Activated CD4-positive, alpha-beta T cell treated with anti-CD3 and anti-CD28 coated beads, Interleukin-10, Interleukin-2, amounts not matched to agents 100 ng/mL and 50 ng/mL, durations not matched to agents 16 hours and 8 hours (primary cell): ENCODE measurements around the gene EGFL7.
A peak's percentile ranks its signal among the peaks of the same experiment; 100 is the strongest.
"Not testable (repeated sequence)": the region's sequence is repeated elsewhere in the genome, so short reads cannot be mapped to it uniquely, and the experiment has no call there.

ENCODE experiments used
- DNase-seq: peaks from one replicate; pipeline ENCODE4 v3.0.0-alpha.2; 2020

The EGFL7 gene

DNA sequence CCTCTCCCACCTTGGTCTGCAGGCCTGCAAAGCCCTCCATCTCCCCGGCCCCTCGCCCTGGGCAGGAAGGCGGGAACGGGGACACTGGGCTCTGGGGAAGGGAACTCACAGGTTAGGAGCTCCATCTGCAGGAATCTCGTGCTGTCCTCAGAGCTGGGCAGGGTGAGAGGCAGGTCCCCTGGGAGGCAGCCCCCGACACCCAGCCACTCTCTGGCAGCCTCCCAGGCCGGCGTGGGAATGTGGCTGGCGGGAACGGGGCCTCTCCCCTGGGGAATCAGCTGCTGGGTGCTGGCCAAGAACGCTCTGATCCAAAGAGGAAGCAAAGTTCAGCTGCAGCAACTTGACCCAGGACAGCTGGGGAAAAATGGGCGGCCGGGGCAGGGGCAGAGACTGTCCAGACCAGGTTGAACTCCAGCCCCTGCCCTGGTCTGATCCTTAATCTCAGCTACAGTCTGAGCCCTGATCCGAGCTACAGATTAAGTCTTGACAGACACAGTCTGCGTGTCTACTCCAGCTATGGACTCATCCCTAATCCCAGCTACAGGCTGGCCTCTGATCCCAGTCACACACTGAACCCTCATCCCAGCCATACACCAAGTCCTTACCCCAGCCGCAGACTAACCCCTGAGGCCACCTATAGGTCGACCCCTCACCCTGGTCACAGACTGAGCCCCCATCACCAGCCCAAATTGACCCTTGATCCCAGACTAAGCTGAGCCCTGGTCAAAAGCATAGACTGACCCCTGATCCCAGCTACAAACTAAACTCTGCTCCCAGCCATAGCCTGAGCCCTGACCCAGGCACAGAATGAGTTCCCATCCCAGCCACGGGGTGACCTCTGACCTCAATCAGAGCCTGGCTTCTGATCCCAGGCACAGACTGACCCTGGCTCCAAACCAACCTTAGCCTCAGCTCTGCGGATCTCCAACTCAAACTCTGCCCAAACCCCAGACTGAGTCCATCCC, 37.3 kb upstream of the EGFL7 start:
- DNase-seq = no peak

DNA sequence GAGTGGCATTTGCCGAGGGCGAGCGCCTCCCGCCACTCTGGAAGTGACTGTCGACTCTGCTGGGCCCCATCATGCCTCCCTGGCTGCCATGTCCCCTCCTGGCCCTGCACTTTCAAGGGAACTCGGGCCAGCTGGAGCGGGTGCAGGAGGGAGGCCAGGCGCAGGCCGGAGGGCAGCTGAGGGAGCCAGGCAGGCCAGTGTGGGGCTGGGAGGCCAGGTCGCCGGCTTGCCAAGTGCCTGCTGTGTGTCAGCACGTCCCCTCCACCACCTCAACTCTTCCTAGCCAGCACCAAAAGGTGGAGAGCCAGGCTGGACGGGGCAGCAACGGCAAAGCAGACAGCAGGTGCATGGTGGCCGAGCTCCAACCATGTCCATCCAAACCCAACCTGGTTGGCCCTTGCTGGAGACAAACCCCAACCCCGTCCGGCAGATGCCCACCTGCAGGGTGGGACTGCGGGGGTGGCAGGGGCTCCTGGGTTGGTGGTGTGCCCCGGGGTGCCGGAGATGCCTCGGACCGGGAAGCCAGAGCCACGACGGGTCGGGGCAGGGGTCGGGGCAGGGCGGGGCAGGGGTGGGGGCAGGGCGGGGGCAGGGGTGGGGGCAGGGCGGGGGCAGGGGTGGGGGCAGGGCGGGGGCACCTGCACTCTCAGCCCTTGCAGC, 36.5 kb upstream of the EGFL7 start:
- no peak for DNase-seq

DNA sequence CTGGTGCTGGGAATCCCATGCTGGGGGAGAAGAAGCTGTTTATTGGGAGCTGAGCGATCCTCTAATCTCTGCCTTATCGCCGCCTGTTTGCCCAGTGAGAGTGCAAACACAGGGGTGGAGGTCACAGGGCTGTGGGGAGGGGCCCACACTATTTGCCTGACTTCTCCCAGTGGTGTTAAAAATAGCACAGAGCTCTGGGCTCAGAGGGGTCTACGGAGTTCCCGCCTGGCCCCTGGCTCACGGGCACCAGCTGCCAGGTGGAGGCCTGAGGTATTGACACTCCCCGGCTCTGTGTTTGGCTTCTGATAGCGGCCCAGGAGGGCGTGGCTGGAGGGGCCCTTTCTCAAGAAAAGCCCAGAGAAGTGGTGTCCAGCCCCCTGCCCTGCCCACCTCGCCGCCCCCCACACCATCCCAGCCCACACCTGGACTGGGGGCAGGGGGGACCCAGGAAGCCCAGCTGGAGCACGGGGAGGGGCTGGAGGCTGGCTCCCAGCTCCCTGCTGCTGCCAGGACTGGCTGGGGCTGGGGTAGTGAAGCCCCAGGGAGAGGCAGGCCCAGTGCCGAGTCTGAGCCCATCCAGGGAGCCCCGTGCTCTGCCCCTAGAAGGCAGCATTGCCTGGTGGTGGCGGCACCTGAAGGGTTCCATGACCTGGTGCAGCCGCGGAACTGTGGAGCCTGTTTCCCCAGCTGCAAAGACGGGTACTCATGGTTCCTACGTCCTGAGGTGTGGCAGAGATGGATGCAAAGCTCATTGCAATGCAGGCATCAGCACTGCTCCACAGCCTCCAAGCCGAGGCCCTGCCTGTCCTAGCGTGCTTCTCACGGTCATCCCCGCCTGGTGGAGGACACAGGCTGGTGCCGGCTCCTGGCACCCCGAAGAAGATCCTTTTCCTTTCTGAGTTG, 35.7 kb upstream of the EGFL7 start:
- DNase-seq = no peak

DNA sequence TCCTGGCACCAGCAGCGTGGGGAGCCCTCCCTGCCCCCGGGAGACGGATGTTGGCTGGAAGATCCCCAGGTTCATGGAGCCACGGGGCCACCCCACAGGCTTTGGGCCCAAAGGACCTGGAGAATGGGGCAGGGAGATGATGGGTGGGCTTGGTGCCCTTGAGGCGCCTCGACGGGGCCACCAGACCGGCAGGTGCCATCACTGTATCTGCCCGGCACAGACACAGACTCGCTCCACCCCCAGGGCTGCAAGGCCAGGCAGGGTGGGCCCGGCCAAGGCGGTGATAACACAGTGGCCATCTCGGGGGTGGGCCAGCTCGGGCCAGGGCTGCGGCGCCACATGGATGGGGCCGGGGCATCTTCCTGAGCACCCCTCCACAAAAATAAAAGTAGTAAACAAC, 35.0 kb upstream of the EGFL7 start:
- no peak for DNase-seq

- DNase-seq = no peak
These were observed 34.4 kb upstream of the EGFL7 start for GRCh38 chr9:136628268-136628667.

DNA sequence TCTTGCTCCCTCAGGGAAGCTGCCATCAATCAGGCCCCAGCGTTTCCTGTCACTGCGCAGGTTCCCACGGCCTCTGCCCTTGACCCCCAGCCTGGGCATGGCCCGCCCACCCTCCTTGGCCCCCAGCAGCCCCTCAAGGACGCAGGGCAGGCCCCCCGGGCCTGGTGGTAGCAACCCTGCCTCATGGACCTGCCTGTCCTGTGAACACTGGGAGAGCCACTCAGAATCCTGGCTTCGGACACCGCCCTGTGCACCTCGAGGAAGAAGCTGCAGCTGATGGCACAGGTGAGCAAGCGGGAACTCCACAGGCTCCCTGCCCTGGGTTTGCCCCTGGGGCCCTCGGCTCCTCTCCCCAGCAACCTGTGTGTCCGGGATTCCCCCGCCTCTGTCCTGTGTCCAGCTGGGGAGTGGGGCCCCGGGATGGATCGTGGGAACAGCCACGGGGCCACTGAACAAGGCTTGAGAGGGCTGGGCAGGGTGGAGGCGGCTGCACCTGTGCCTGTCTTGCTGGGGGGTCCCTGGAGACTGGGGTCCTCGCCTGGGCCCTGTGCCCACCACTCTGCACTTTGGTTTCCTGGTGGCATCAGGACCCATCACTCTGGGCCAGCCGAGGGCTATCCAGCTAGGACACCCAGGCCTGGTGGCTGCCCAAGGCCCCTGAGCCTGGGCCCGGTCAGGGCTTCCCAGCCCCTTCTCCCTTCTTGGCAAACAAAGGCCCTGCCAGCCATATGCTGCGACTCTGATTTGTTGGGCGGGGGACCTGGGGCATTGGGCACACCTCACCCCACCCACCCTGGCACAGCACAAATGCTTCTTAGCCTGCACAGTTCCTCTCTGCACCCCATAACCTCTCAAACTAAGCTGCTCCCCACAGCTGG, 33.5 kb upstream of the EGFL7 start:
- DNase-seq = no peak

- DNase-seq = peak; percentile 52
These were observed 32.6 kb upstream of the EGFL7 start for GRCh38 chr9:136629879-136630661.

DNA sequence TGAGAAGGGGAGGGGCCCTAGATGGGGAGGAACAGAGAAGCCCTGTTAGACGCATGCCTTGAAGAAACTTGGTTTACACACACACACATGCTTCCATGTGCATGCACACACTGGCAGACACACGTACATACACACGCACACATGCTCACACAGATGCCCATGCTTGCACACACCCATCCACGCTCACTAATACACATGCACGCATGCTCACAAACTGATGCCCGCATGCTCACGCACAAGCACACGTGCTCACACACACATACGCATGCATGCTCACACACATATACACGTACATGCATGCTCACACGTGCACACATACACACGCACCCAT, 32.1 kb upstream of the EGFL7 start:
- no peak for DNase-seq

- DNase-seq = peak; percentile 73
These were observed 31.4 kb upstream of the EGFL7 start for GRCh38 chr9:136631038-136632000.

GRCh38 chr9:136632072-136632471, 30.6 kb upstream of the EGFL7 start:
- DNase-seq = not testable (repeated sequence)

GRCh38 chr9:136632491-136633106, 30.1 kb upstream of the EGFL7 start:
- DNase-seq = not testable (repeated sequence)

DNA sequence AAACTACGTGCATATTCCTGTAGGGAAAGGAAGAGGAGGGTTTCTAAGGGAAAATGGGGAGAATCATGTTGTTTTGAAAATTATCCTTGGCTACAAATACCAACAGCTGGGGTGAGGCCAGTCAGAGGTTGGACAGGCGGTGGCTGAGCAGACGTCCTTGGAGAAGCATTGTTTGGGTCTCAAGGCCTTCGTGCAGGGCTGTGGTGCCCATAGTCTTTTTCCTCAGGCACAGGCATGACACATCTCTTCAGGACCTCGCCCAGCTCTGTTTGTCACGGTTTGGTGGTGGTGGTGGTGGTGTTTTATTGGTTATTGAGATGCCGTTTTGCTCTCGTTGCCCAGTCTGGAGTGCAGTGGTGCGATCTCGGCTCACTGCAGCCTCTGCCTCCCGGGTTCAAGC, 27.8 kb upstream of the EGFL7 start:
- DNase-seq = no peak

DNA sequence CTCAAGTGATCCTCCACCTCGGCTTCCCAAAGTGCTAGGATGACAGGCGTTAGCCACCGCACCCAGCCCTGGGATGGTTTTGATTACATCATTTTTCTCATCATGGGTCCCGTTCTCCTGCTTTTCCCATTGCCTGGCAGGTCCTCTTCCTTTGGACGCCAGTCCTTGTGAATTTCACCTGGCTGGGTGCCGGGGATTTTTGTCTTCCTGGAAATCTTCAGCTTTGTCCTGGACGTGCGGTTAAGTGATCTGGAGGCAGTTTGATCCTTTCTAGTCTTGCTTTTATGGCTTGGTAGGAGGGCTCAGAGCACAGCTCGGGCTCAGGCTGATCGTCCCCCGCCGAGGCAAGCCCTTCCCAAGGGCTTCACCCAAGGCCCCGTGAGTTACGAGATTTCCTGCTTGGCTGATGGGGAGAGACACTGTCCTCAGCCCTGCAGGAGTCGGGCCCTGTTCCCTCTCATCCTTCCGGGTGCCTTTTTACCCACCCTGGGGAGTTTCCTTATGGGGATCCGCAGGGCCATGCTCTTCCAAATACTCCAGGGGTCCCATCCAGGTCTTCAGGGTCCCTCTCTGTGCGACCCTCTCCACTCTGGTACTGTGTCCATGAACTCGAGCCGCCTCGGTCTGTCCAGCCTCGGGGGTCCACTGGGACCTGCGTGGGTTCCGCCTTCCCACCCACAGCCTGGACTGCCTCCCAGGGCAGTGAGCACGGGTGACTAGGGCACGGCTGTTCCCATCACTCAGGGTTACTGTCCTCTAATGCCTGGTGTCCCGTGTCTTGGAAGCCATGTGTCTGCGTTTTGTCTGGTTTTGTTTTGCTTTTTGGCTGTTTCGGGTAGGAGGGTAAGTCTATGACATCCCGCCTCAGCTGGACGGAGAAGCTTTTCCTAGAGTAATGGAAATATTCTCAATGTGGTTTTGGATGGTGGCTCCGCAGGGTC, 22.3 kb upstream of the EGFL7 start:
- no peak for DNase-seq

DNA sequence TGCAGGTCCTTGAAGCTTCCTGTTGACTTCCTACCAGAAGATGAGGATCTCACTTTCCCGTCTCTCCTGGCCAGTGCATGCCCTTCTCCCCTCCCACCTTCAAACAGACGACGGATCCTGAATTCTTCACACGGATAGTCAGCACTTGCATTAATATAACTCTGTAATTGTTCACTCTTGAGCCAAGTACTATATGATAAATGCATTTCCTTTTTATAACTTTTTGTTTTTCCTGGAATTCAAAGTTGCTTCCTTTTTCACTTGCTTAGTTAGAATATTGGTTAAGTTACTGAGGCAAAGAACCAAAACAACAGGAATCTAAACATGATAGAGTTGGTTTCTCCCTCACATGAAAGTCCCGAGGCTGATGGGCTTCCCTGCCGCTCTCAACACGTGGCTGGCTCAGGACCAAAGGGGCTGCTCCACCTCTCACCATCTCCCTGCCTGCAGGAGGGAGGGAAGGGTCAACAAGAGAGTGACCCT, 20.2 kb upstream of the EGFL7 start:
- no peak for DNase-seq

DNA sequence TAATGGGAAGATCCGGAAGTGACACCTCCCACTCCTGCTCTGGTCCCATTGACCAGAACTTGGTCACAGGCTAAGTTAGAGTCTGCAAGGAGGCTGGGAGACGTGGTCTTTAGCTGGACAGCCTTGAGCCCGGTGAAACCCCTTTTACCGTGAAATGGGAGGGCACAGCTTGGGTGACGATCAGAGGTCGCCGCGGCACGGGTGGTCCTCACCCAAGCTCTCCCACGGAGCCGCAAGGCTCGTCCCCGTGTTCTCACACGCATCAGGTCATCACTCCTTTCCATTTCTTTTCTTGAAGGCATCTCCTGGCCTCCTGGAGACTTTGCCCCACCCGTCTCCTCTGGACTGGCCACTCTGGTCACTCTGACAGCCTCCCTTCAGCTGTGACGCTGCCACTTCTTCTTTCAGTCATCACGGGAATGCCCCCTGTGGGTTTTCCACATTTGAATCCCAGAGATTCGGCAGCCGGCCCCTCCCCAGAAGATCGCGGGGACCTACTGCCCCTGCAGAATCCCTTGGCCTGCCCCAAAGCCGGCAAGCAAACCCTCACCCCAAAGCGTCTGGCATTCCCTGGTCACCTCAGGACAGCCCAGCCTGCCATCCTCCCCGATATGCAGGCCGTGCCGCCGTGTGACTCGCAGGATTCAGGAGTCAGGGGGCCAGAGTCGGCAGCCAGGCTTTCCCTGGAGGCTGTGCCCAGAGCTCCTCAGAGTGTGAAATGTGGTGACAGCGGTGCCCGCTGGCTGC, 18.9 kb upstream of the EGFL7 start:
- DNase-seq = no peak

GRCh38 chr9:136644343-136644592, 18.4 kb upstream of the EGFL7 start:
- DNase-seq = no peak

DNA sequence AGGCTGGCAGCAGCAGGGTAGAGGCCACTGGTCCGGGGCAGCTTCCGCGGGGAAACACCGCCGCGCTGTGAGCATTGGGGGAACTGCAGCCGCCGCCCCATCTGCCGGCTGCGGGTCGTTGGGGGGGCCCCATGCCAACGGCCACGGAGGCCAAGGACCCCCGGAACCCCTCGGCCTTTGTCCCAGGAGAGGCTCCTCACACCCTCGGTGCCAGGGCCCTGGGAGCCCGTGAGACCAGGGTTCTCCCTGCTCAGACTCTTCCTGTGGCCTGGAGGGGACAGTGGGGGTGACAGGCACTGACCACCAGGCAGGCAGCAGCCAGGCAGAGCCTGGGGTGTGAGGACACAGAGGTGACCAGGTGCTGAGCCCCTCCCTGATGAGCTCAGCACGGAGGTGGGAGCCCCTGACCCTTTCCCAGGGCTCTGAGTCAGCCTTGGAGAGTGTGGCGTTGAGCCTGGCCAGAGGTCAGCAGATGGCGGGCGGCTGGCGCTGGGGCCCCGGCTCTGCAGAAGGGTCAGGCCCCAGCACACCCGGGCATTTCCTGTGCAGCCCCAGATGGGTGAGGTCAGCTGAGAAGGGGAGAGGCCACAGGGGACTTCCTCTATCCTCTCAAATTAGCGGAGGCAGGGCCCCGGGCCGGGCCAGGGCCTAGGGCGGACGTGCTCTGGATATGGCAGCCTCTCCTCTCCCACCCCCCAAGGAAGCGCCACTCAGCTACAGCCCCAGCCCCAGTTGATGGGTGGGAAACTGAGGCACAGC, 17.9 kb upstream of the EGFL7 start:
- DNase-seq = peak; percentile 81
